Measurements from ENCODE around the gene XRCC4. TPM values are rescaled to one million over a fixed set of nuclear protein-coding genes. Genes with fewer than 3 reads are reported as not detected.
"Not testable (repeated sequence)": the region's sequence is repeated elsewhere in the genome, so short reads cannot be mapped to it uniquely, and the experiment has no call there.

Gene XRCC4
- 10 to 100 TPM; 14.5 to 17.2 (median 15.2) TPM for polyA plus RNA-seq (ENCODE audit: insufficient read length in 3 of 3)

DNA sequence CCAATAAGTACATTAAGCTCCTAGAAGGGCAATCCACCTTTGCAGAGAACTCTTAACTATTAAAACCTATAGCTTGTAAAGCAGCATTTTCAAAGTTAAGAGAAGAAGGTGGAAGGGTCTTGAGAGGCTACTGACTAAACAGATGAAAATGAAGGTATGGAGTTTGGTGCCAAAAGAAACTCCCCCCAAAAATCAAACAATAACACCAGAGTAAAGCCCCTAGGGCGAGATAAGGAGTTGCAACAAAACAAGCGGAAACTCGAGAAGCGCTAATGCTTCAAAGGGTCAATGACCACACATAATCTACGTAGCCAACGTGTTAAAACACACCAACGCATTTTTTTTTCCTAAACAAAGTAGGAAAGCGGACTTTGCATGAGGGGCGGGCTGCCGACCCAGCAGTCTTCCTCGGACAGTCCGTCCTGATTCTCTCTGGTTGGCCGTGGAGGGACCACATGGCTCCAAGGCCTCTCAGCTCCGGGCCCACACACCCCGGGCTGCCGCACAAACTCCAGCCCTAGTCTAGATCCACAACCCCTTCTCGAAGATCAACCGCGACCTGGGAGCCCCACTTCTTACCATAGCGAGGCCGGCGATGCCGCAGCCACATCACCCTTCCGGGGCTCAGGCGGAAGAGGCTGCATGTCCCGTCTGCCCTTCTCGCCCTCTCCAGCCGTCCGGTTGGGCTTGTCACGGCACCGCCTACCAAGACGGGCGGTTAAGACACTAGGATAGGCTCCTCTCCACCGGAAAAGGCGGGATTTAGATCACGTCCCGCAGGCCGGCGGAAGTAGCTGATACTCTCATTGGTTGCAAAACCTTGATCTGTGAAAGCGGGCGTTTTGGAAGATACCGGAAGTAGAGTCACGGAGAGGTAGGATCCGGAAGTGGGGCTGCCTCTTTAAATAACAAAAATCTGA is at the start of gene XRCC4, which contains the start of gene TMEM167A:
TSS of gene XRCC4 (plus strand) at position 806 of the 920 bp plus-strand sequence. CDS start 27,373 bp downstream, outside the sequence.
TSS of gene TMEM167A (minus strand) at position 653 of the 920 bp plus-strand sequence. CDS start at position 582, 71 bp downstream.
- peak; percentile 93 to 96 (median 95) for DNase-seq (ENCODE audit: low read depth in 3 of 3, low spot score in 2 of 3)

DNA sequence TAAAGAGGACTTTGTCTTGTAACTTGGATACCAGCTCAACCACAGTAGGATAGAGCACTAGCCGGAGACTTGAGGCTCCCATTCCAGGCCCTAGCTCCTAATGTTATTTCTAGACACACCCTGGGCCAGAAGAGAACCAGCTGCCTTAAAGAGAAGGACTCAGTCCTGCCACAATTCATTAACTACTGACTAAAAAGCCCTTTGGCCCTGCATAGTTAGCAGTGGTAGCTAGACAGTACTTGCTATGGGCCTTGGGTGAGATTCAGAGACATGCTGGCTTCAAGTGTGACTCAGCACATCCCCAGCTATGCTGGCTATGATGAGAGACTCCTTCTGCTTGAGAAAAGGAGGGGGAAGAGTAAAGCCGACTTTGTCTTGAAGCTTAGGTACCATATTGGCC is 47.4 kb upstream of the XRCC4 start:
- DNase-seq (ENCODE audit: low read depth in 3 of 3, low spot score in 2 of 3) = no peak

DNA sequence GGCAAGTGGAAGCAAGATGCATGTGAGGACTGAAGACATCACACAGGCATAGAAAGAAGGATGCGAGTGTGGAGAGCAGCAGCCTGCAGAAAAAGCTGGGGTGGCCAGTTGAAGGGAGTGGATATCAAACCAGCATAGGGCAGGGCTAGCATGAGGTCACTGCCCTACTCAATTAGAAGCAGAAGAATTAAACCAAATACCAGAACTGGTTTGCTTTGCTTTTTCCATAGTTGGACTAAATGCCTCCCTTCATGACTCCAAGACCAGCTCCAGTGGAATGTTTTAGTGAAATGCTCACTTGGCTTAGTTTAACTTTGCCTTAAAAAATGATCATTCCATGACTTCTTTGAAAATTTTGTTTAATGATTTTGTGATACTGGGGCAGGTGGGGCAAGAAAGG is 46.0 kb upstream of the XRCC4 start:
- no peak for DNase-seq (ENCODE audit: low read depth in 3 of 3, low spot score in 2 of 3)

DNA sequence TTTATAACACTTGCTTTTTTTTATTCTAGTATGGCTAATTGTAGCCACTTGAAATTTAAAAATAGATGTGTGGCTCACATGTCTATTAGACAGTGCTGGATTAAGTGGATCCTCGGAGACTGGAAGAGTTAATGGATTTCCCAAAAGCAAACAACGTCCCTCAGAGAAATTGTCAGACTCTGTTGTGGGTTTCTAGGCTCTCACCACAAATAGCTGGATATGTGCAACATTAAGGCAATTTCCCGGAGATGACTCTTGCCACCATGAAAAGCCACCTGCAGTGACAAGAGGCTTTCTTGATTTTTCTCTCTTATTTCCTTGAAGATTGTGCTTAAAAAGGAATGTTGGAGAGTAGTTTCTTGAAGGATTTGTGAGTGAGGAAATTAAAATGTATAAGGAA is 43.3 kb upstream of the XRCC4 start:
- DNase-seq (ENCODE audit: low read depth in 3 of 3, low spot score in 2 of 3) = no peak

DNA sequence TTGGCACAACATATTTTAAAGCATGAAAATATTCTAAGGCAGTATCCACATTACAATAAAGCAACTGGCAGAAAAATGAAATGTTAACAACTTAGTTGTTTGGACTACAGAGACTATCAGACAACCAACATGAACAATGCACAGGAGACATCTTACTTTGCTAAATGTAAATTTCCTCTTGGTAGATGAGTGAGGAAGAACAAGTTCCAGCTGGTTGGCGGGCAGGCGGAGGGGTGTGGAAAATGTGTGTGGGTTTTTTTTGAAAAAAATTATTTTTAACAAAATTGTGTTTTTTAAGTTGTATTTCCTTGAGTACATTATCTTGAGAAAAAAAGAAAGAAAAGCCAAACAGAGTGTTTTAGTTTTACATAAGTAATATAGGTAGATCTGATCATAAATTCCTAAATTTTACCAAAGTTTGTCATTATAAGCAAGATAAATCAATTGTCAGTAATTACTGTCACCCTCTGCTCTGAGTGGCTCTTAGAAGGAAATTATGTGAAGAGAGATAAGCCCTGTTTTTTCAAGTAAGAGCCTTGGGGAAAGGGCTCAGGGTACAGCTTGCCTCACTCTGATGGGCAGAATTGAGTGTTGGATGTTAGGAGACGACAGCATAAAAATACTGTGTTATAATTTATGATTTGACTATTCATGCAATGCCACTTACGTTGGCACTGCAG is 42.7 kb upstream of the XRCC4 start:
- no peak for DNase-seq (ENCODE audit: low read depth in 3 of 3, low spot score in 2 of 3)

DNA sequence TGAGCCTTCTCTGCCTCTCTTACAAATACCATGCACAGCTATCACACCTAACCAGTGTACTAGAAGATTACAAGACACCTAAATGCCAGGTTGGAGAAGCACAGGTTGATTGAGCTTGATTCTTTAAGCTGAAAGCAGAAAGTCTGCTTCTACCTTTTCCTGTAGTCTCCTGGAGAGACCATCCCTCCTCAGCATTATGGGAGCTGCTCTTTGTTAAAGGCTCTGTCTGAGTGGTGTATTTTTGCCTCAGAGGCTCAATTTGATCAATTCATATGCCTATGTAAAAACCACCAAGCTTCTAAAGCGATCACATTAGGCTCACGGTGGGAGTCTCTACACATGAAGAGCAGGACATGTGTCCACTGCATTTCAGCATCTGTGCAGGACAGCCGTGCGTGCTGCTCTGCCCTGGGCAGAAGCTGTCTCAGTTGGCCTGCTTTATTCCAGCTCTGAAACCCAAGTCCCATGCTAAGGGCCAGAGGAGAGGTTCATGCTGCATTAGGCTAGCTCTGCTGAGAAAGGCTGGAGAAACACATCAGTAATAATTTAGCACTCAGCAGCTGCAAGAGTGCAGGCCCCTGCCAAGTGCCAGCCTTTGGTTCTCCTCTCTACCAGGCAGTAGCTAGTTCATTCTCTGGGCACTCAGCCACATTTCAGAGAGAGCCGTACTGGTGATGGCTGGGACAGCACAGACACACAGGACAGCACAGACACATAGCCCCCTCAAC is 41.8 kb upstream of the XRCC4 start:
- no peak for DNase-seq (ENCODE audit: low read depth in 3 of 3, low spot score in 2 of 3)

DNA sequence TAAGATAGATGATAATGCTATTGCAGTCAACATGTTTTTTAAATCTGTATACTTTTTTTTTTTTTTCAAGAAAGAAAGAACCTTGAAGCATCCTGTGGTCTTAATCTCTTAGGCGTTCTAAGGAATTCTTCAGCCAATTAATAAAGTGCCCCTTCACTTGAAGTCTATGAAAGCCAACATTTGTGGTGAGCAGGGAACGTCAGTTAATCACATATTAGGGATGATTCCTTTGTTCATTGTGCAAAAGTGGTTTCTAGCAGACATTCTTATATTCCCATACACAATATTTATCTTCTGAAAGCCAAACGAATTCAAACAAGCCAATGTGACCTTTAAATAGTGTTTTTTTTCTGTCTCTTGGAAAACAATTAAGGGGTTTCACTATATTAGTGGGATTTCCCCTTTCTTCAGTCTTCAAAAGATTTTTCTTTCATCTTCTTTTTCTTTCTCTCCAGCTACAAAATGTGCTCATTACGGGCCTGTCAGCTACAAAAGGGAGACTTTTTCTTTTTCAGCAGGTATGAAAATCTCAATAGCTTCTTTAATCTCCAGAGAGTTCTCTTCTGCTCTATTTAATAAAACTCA is 40.3 kb upstream of the XRCC4 start:
- DNase-seq (ENCODE audit: low read depth in 3 of 3, low spot score in 2 of 3) = no peak

DNA sequence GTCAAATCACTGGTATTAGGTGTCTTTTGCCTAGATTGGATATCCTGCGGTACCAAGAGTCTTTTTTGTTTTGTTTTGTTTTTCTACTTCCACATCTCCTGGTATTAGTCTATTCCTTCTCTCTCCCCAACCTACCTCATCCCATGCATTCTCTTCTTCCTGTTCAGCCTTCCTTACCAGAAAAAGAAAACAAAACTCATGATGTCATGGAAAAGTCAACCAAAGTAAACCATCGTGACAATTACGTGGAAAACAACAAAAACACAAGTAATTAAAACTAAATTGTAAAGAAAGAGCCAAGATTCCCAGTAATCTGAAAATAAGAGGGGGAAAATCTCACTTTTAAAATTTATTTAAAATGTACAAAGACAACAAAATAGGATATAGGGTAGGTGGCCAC is 38.4 kb upstream of the XRCC4 start:
- DNase-seq (ENCODE audit: low read depth in 3 of 3, low spot score in 2 of 3) = no peak

DNA sequence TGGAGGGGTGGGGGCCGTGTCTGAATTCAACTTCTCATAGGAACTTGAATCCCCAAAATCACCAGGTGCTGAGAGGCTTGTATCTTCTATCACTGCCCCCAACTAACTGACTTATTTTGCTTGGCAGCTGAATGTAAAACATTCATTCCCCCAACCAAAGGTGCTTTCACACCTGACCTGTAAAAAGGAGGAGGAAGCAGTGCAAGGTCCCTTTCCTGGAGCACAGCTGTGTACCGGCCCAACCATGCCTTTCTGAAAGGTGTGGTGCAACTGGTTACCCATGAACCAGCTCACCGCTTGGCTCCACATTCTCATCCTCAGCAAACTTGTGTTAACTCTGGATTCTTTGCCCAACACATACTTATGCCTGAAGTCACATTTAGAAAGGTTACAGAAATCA is 34.8 kb upstream of the XRCC4 start:
- DNase-seq (ENCODE audit: low read depth in 3 of 3, low spot score in 2 of 3) = no peak

DNA sequence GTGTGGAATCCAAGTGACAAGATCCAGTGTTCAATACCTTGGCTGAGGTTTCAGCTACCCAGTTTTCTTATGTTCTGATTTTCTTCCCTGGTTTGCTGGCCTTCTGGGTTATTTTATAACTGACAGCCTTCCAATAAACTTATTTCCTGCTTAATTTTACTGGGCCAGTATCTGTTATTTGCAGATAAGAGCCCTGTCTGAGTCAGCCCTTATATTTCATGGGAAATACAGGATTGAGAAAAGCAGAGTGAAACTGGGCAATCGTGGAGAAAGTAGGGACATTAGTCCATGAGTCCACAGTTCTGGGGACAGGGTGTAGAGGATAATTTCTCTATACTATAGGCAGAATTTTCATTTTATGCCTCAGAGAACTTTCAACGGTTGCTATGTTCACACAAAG is 32.4 kb upstream of the XRCC4 start:
- no peak for DNase-seq (ENCODE audit: low read depth in 3 of 3, low spot score in 2 of 3)

DNA sequence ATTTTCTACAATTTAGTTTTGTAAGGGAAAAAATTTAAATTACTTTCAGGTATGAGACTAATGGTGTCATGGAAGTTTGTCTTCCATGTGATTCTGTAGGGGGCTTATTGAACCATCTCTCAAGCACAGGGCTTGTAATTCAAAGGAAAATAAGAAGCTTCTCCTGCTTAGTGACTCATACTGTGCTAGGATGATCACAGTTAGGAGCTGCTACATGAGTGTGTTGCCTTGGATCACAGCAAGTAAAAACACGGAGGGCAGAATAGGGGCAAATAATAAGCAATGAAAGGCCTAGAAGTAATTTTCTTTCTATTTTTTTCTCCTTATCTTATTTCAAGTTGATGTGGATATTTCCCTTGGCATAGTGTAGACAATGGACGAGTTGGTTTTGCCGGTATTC is 29.1 kb upstream of the XRCC4 start:
- no peak for DNase-seq (ENCODE audit: low read depth in 3 of 3, low spot score in 2 of 3)

DNA sequence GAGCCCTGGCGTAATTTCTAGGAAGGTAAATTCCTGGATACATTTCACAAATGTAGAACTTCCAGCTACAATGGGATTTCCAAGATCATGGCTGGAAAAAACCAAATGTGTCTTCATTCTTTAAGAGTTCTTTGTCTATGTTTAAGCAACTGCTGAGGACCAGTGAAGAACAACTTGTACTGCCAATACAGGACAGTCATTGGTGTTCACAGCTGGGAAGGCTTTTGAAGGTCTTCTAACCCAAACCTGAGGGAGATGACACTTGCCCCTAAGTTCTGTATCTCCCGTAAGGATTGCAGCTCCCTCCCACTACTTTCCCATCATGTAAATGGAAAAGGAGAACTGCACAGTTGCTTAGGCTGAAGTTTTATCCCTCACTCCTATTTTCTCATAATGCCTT is 28.5 kb upstream of the XRCC4 start:
- DNase-seq (ENCODE audit: low read depth in 3 of 3, low spot score in 2 of 3) = no peak

DNA sequence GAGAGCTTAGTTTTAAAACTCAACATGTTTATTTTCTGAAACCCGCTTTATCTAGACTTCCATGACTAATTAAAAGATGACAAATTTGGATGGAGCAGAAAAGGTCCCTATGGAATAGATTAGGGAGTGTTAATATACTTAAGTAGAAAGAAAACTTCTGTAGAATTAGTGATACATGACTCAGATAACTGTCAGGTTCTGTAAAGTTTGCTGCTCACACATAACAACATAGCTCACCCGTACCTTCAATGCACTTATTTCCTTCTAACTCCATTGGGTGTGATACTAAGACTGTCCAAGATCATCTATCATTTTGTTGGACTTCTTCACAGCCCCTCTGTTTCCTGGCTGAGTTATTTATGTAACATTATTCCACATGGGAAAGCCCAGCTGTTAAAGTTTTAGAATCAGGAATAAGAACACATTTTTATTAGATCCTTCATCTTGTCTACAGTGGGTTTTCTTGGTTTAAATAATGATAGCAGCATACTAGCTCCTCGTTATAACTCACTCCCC is 27.9 kb upstream of the XRCC4 start:
- peak in 2 of 3 donors; percentile 23 to 27 for DNase-seq (ENCODE audit: low read depth in 3 of 3, low spot score in 2 of 3)

DNA sequence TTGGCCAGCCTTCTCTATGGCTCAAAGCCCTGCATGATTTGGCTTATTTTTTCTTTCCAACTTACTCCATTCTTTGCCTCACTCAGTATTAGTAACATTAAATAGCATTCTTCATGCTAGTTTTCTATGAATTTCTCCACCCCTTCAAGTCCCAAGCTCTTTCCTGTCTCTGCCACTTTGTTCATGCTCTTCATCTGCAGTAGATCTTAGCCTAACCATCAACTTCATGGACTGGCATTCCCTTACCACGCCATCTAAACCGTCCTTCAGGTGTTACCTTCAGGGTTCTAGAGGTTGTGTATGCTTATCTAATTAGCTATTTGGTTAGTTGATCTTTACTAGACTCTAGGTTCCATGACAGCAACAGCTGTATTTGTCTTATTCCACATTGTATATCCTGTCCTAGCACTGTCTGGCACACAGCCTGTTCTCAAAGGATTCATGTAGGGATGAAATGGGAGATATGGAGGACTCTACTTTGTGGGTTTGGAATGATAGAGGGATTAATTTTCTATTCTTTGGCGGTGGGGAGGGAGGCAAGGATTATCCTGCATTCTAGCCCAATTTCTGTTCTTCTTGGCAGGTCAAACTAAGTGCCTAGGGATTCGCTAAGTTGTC is 26.5 kb upstream of the XRCC4 start:
- no peak for DNase-seq (ENCODE audit: low read depth in 3 of 3, low spot score in 2 of 3)

DNA sequence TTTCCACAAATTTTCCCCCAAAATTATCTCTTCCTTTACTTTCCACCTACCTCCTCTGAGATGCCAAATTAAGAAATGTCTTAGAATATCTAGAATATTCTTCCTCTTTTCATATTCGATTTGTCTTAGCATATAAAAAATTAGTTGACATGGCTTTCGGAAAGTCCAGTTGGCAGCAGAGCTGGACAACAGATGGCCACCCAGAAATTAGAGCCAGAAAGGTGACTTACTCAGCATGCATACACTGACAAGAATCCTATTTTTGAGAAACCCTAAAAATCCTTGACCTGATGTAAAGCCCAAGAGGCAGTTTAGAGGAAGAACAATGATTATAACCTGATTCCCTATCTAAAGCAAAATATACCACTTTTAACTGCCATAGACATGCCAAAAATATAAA is 22.2 kb upstream of the XRCC4 start:
- no peak for DNase-seq (ENCODE audit: low read depth in 3 of 3, low spot score in 2 of 3)

DNA sequence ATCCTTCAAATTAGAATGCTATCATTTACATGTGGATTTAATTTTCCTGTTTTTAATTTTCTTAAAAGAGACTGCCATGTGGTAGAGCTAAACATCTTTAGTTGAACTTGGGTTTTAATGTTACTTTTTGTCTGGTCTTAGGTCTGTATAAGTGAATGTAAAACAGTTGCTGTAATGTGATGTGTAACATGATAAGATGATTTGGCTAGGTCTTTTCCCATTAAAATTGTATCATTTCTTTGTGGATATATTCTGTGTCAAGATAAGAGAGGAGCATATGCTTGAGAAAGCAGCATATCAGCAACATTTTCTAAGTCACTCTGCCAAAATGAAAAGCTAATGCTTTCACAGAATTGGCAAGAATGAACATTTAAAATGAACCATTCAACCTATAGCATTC is 18.6 kb upstream of the XRCC4 start:
- DNase-seq (ENCODE audit: low read depth in 3 of 3, low spot score in 2 of 3) = no peak

DNA sequence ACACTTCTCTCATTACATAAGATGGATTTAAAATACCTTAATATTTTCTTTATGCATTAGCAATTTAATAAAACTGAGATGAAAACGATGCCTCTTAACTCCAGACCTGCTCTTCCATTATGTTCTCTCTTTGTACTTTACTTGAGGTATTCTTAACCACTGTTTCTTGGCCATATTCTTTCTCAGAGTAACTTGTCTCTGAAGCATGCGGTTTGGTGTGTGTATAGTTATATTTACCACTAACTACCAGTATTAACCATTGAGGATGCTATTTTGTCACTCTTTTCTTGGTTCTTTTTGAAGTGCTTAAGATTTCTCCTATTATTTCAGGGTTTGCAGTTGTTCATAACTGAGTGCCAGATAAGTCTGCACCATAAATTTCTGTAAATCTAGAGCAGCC is 18.0 kb upstream of the XRCC4 start:
- DNase-seq (ENCODE audit: low read depth in 3 of 3, low spot score in 2 of 3) = no peak

DNA sequence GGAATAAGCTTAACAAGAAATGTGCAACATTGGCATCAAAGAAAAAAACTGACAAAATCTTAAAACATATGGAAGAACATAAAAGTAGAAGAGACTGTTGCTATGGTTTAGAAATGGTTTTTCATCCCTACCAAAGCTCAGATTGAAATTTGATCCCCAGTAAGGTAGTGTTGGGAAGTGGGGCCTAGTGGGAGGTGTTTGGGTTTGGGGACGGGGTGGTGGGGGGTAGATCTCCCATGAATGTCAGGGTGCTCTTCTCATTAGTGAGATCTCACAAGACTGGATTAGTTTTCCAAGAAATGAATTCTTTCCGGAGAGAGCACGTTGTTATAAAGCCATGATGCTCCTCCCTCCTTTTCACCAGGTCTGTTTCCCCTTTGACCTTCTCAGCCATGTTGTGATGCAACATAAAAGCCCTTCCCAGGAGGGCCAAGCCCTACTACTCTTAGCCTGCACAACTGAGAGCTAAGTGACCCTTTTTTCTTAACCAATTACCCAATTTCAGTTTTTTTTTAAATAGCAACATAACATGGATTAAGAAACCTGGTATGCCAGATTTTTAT is 10.7 kb upstream of the XRCC4 start:
- DNase-seq (ENCODE audit: low read depth in 3 of 3, low spot score in 2 of 3) = no peak

DNA sequence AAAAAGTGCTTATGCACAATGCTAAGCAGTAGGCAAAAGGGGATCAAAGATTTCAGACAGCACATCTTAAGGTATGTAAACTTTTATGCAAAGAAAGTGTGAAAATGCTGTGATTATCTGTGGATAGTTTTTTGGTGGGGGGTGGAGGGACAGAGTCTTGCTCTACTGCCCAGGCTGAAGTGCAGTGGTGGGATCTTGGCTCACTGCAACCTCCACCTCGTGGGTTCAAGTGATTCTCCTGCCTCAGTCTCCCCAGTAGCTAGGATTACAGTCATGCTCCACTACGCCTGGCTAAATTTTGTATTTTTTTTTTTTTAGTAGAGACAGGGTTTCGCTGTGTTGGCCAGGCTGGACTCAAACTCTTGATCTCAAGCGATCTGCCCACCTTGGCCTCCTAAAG is 10.0 kb upstream of the XRCC4 start:
- not testable (repeated sequence) for DNase-seq (ENCODE audit: low read depth in 3 of 3, low spot score in 2 of 3)
